HL-60 (cell line): Measurements from ENCODE around the gene FGF14.

Experiments
- DNase-seq, 2 experiments: peaks; one replicate each; pipeline ENCODE4 v3.0.0-alpha.2; 2010 to 2020; ENCODE audit warnings: low read depth in 1 of 2, low spot score in 1 of 2
- H3K27ac ChIP-seq: fragments of 250-450 bp; sonication (Bioruptor Pico); replicated peaks from 2 replicates; pipeline ENCODE4 v1.5.1; 2020; ENCODE audit warnings: mild to moderate bottlenecking, moderate library complexity
- H3K27me3 ChIP-seq: fragments of 250-450 bp; sonication (Bioruptor Pico); 2 replicates; pipeline ENCODE4 v1.5.1; 2021; ENCODE audit warnings: mild to moderate bottlenecking, moderate library complexity; ENCODE audit not compliant: insufficient read depth, poor library complexity, severe bottlenecking
- H3K4me3 ChIP-seq: replicated peaks from 2 replicates; pipeline ENCODE4 v1.5.1; 2011; ENCODE audit warnings: mild to moderate bottlenecking, control low read depth, low read length; ENCODE audit not compliant: insufficient read depth
- CTCF ChIP-seq: IDR thresholded peaks from one replicate; pipeline ENCODE4 v1.5.1; 2011; ENCODE audit warnings: low read length, control low read depth, inconsistent platforms; ENCODE audit not compliant: insufficient read depth
- GABPA ChIP-seq: IDR thresholded peaks from 2 replicates; pipeline ENCODE4 v1.6.1; 2012; ENCODE audit warnings: low read depth
- POLR2AphosphoS5 ChIP-seq: IDR thresholded peaks from 2 replicates; pipeline ENCODE4 v1.6.1; 2012; ENCODE audit warnings: low read depth
- SPI1 ChIP-seq: IDR thresholded peaks from 2 replicates; pipeline ENCODE4 v1.6.1; 2012; ENCODE audit warnings: low read depth, mild to moderate bottlenecking, borderline replicate concordance
- TF ChIP-seq, protein P1 (sequence below): IDR thresholded peaks from 2 replicates; pipeline ENCODE4 v1.6.1; 2012; ENCODE audit warnings: low read depth; ENCODE audit not compliant: insufficient replicate concordance

The FGF14 gene

DNA sequence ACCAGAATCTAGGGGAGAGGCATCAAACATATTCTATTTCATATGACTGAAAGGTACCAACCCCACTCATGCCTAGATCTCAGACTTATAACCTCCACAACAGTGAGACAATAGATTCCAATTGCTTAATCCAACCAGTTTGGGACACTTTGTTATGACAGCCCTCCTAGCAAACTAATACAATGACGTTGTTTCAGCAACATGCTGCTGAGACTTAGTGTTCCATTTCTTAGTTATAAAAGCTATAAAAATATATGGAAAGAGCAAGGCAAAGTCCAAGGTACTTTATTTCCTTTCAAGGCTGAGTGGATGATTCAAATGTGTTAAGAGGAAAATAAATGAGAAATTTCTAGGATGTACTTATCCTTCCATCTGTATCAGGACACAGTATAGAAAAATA lies 352.0 kb downstream of the FGF14 start:
- TF ChIP-seq, protein P1, sequence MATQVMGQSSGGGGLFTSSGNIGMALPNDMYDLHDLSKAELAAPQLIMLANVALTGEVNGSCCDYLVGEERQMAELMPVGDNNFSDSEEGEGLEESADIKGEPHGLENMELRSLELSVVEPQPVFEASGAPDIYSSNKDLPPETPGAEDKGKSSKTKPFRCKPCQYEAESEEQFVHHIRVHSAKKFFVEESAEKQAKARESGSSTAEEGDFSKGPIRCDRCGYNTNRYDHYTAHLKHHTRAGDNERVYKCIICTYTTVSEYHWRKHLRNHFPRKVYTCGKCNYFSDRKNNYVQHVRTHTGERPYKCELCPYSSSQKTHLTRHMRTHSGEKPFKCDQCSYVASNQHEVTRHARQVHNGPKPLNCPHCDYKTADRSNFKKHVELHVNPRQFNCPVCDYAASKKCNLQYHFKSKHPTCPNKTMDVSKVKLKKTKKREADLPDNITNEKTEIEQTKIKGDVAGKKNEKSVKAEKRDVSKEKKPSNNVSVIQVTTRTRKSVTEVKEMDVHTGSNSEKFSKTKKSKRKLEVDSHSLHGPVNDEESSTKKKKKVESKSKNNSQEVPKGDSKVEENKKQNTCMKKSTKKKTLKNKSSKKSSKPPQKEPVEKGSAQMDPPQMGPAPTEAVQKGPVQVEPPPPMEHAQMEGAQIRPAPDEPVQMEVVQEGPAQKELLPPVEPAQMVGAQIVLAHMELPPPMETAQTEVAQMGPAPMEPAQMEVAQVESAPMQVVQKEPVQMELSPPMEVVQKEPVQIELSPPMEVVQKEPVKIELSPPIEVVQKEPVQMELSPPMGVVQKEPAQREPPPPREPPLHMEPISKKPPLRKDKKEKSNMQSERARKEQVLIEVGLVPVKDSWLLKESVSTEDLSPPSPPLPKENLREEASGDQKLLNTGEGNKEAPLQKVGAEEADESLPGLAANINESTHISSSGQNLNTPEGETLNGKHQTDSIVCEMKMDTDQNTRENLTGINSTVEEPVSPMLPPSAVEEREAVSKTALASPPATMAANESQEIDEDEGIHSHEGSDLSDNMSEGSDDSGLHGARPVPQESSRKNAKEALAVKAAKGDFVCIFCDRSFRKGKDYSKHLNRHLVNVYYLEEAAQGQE: no peak
- no peak for TF ChIP-seq SPI1
- TF ChIP-seq CTCF: no peak
- no peak for TF ChIP-seq GABPA
- TF ChIP-seq POLR2AphosphoS5: no peak
- H3K27ac ChIP-seq: no peak overlapping the region
- no peak for DNase-seq
- H3K27me3 ChIP-seq: no peaks in the 10 kb centered on the region
- no peak overlapping the region for H3K4me3 ChIP-seq

DNA sequence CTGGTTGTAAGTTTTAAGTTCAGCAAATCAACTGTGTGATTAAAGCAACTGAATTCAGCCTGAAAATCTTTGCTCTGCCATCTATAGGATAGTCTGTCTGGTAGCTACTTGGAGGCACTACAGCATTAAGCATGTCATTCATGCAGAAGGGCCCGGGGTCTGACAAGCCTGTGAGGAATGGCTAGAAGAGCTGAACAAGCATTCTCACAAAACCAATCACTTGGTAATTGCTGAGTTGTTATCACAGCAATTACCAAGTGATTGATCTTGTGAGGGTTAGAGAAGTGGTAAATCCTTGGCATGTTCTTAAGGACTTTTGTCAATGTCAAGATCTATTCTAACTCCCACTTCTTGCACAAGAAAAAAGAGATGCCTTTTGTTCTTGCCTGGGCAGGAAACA lies 356.1 kb downstream of the FGF14 start:
- no peak overlapping the region for H3K27ac ChIP-seq
- no peak for TF ChIP-seq CTCF
- TF ChIP-seq, protein P1: no peak
- TF ChIP-seq SPI1: no peak
- no peak for TF ChIP-seq POLR2AphosphoS5
- no peak for TF ChIP-seq GABPA
- H3K4me3 ChIP-seq: no peak overlapping the region
- DNase-seq: no peak
- no peaks in the 10 kb centered on the region for H3K27me3 ChIP-seq

DNA sequence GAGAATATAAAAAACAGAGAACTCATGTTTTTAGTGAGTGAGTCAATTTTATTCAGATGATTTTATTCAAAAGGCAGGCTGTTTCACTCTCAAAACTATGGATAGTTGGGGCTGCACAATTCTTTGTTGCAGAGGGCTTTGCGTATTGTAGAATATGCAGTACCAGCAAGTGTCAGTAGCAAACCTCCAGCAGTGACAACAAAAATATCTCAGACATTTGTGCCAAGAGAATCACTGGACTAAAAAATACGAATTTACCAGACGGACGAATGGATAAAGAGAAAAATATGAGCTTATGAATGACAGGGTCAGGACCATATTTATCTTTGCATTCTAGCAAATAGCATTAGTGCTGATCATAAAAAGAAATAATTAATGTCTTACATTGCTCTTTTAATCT lies 359.1 kb downstream of the FGF14 start:
- TF ChIP-seq SPI1 (no peak), POLR2AphosphoS5 (no peak), GABPA (no peak), CTCF (no peak)
- TF ChIP-seq, protein P1: no peak
- no peak for DNase-seq
- Histone ChIP-seq H3K27me3 (no peaks in the 10 kb centered on the region), H3K4me3 (no peak overlapping the region), H3K27ac (no peak overlapping the region)
